ENCODE data around the gene ATP2A3.

Gene ATP2A3

GRCh38 chr17:3891626-3892094, 72.6 kb downstream of the ATP2A3 start:
- no peak for DNase-seq (ENCODE audit: low spot score)

DNA sequence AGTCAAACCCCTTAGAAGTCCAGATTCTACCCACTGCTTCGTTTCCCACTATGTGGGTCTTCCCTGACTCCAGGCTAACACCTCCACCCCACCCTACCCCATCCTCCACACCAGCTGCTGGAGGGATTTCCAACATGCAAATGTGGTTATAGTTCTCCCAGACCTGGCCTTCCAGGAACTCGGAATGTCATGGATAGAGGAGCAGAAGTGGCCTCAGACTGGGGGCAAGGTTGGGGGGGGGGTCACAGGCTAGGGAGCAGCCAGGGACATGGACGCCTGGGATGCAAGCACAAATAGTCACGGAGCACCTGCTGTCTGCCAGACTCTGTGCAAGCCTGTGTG, 73.4 kb downstream of the ATP2A3 start:
- DNase-seq (ENCODE audit: low spot score) = no peak

DNA sequence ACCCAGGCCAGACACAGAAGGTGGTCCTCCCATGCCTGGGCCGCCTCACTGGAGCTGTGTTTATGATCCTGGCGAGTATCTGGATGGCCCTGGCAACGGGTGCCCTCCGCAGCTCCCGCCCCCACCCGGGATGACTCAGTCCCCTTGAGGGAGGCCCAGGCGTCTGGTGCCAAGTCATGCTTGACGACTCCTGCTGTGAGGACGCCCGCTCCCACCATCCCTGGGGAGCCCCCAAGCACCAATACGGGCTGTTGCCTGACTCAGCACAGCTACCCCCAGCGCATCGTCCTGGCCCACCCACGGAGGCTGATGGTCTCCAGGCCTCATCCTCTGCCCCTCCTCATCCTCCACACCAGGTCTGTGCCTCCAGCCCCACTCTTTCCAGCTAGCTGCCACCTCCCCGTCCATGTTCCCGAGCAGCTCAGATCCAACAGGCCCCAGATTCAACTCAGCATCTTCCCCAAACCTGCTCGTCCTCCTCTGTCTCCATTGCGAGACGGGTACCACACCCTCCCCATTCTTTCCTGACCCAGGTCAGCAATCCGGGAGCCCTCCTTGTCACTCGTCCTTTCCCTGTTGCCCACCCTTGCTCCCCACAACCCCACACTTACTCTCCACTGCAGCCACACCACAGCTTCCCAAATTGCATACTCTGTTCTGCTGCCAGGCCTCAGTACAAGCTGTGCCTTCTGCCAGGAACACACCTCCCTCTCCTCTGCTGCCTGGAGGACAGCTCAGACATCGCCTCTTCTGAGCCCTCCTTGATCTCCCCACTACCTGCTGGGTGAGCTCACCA, 74.0 kb downstream of the ATP2A3 start:
- no peak for DNase-seq (ENCODE audit: low spot score)

DNA sequence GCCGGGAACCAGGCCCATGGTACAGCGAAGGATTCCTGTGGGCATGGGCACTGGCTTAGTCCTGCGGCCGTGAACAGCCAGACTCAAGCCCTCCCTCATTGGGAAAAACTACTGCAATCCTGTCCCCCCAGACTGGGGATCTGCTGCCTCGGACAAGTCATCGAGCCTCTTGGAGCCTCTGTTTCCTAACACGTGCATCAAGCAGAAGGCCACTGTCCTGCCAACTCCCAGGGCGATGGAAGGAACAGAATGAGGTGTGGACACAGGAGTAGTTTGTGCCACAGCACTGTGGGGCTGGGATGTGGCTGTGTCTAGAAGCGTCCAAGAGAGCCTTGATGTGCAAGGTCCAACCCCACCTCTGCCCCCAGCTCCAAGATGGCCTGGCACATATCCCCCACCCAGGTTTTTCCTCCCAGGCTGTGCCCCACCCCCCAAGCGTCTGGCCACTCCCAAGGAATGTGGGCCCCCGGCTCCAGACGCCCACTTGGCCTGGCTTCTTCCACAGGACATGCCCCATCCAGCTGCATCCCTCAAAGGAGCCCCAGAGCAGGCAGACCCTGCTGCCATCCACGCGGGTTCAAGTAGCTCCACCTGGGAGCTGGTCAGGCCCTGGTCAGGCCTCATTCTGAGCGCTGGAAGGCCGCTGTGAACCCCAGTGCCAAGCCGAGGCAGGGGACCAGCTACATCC, 74.8 kb downstream of the ATP2A3 start:
- no peak for DNase-seq (ENCODE audit: low spot score)

- peak; percentile 90 for DNase-seq (ENCODE audit: low spot score)
These were observed 75.7 kb downstream of the ATP2A3 start for GRCh38 chr17:3888343-3889171.

GRCh38 chr17:3887804-3888203, 76.4 kb downstream of the ATP2A3 start:
- no peak for DNase-seq (ENCODE audit: low spot score)

GRCh38 chr17:3887394-3887793, 76.8 kb downstream of the ATP2A3 start:
- no peak for DNase-seq (ENCODE audit: low spot score)

DNA sequence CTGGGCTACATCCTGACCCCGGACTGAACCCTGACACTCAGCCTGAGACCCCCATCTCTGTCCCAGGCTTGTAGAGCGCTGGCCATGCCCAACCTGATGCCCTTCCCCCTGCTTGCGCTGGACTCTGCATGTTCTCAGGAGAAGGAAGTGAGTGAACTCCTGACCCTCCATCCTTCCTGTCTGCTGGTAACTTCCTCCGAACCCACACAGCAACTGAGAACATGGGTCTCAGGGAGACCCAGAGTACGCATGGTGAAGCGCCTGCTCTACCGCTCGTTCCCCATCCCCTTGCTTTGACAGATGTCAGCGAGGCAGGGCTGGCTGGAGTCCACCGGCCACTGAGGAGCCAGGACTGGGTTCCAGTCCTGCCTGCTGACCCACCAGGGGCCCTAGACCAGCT, 77.5 kb downstream of the ATP2A3 start:
- no peak for DNase-seq (ENCODE audit: low spot score)

- no peak for DNase-seq (ENCODE audit: low spot score)
These were observed 78.3 kb downstream of the ATP2A3 start for GRCh38 chr17:3885970-3886369.

- DNase-seq (ENCODE audit: low spot score) = no peak
These were observed 79.0 kb downstream of the ATP2A3 start for GRCh38 chr17:3885271-3885670.

GRCh38 chr17:3884188-3884587, 80.0 kb downstream of the ATP2A3 start:
- DNase-seq (ENCODE audit: low spot score) = no peak

GRCh38 chr17:3882276-3882675, 82.0 kb downstream of the ATP2A3 start:
- no peak for DNase-seq (ENCODE audit: low spot score)

GRCh38 chr17:3880983-3881382, 83.3 kb downstream of the ATP2A3 start:
- no peak for DNase-seq (ENCODE audit: low spot score)

DNA sequence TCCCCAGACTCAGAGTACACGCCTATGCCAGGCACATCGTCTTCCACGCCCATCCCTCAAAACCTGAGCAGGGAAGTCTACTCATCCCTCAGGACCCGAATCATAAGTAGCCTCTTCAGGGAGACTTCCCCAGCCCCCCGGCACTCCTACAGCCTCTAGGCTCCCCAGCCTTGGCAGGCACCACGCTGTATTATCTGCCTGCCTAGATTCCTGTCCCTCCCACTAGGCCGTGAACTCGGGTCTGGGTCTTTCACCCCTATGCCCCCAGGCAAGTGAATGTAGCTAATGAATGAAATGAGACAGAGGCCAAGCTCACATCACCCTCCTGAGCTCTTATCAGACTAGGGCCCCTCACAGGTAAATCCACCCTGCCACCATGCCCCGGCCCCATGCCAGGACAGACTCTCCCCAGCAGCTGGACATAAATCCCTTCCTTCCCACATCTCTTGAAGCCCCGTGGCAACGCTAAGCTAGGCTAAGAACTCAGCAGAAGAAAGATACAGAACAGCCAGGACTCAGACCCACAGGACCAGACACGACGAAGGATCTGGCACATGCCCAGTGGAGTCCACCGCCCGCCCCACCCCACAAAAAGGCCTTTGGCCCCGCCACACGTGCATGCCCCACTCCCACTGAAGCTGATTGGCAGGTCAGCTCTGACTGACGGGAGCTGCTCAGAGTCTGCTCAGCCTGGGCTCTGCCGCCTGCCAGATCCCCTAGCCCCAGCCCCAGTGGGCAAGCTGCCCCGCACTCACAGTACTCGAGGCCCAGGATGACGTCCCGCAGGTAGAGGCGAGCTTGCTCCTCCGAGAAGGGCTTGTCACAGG, 84.4 kb downstream of the ATP2A3 start:
- no peak for DNase-seq (ENCODE audit: low spot score)

- DNase-seq (ENCODE audit: low spot score) = no peak
These were observed 85.1 kb downstream of the ATP2A3 start for GRCh38 chr17:3879186-3879585.

DNA sequence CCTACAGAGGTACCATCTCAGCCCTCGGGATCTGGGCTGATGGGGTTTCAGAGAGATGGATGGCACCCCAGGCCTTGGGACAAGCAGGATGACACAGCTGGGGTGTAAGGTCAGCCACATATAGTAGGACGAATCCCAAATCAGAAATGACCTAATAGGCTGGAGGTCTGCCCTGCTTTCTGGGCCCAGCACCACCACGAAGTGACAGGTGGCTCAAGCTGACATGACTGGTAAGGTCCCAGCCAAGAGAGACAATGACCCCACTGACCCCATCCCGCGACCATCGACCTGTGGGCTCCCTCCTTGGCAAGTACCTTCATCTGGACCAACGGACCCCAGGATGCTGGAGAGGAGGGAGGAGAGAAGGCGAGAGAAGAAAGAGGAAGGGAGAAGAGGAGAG, 87.0 kb downstream of the ATP2A3 start:
- no peak for DNase-seq (ENCODE audit: low spot score)

GRCh38 chr17:3875317-3875716, 88.9 kb downstream of the ATP2A3 start:
- no peak for DNase-seq (ENCODE audit: low spot score)
